GM12878 (cell line): ENCODE results near the gene MRPS27. TPM values are rescaled to one million over a fixed set of nuclear protein-coding genes. Genes with fewer than 3 reads are reported as not detected.

Source experiments
- ATAC-seq: fragments of 200-7000 bp; cut with Tn5 transposase; 3 replicates; pipeline ENCODE4 v1.9.1; 2020; ENCODE audit warnings: mild to moderate bottlenecking, moderate library complexity
- BruUV-seq: library from RNA; stranded (reverse); fragments of 400-500 nt; replicated peaks from 2 replicates; lab custom pipeline; 2021; lab: Mats Ljungman, UMichigan
- CTCF ChIA-PET: fragments of 300-600 bp; sonication (Branson Sonifier 250); formaldehyde crosslinking; extraction: SDS; loops from one replicate; lab custom pipeline; 2021; ENCODE audit warnings: inconsistent platforms; lab: Yijun Ruan, JAX
- POLR2A ChIA-PET: fragments of 350-600 bp; formaldehyde crosslinking; extraction: SDS; loops from one replicate; lab custom pipeline; 2021; ENCODE audit warnings: inconsistent platforms; lab: Charles Lee
- RAD21 ChIA-PET: fragments of 300-600 bp; sonication (Branson Sonifier 250); formaldehyde crosslinking; loops from one replicate; lab custom pipeline; 2023; ENCODE audit warnings: antibody characterized with exemption; ENCODE audit not compliant: unreplicated experiment; lab: Charles Lee
- SMC1A ChIA-PET: fragments of 300-600 bp; sonication (Branson Sonifier 250); formaldehyde crosslinking; loops from one replicate; lab custom pipeline; 2023; ENCODE audit not compliant: unreplicated experiment, uncharacterized antibody; lab: Charles Lee
- DNase-seq: peaks from one replicate; pipeline ENCODE4 v3.0.0-alpha.2; 2011; ENCODE audit warnings: low read depth, low spot score
- FAIRE-seq: peaks from 3 replicates; lab custom pipeline; 2011; peaks lifted over from hg19 to GRCh38; lab: Jason Lieb, UNC
- H2AFZ ChIP-seq: 2 replicates; pipeline ENCODE4 v1.6.0; 2011; ENCODE audit warnings: low read depth, low read length, control low read depth; ENCODE audit not compliant: control insufficient read depth
- H3K27ac ChIP-seq: 2 replicates; pipeline ENCODE4 v1.5.1; 2011; ENCODE audit warnings: control low read depth; ENCODE audit not compliant: control insufficient read depth, insufficient read depth
- H3K27me3 ChIP-seq, 2 experiments: replicated peaks in 1 of 2; 2 replicates each; pipeline versions ENCODE4 v1.6.0 to v1.6.1; 2011; ENCODE audit warnings: low read length in 1 of 2; ENCODE audit not compliant: control insufficient read depth in 2 of 2, insufficient read depth in 2 of 2
- H3K36me3 ChIP-seq, 2 experiments: 2 replicates each; pipeline ENCODE4 v1.5.1; 2011; ENCODE audit warnings: low read length in 1 of 2; ENCODE audit not compliant: control insufficient read depth in 2 of 2, insufficient read depth in 2 of 2
- H3K4me1 ChIP-seq: 2 replicates; pipeline ENCODE4 v1.6.1; 2011; ENCODE audit warnings: mild to moderate bottlenecking, low read length, moderate library complexity, mixed read lengths; ENCODE audit not compliant: control insufficient read depth, insufficient read depth
- H3K4me2 ChIP-seq: 2 replicates; pipeline ENCODE4 v1.6.0; 2011; ENCODE audit warnings: control low read depth; ENCODE audit not compliant: control insufficient read depth, insufficient read depth
- H3K4me3 ChIP-seq: fragments of 200-600 bp; sonication (generic); 2 replicates; pipeline ENCODE4 v1.5.1; 2016
- H3K79me2 ChIP-seq: 2 replicates; pipeline ENCODE4 v1.6.0; 2011; ENCODE audit warnings: low read length; ENCODE audit not compliant: control insufficient read depth, insufficient read depth
- H3K9ac ChIP-seq: 2 replicates; pipeline ENCODE4 v1.8.0; 2011; ENCODE audit warnings: low read length, control low read depth, mixed read lengths; ENCODE audit not compliant: control insufficient read depth, insufficient read depth
- H3K9me3 ChIP-seq: replicated peaks from 3 replicates; pipeline ENCODE4 v1.5.1; 2011; ENCODE audit warnings: mild to moderate bottlenecking, low read length; ENCODE audit not compliant: control insufficient read depth, insufficient read depth
- H4K20me1 ChIP-seq: 2 replicates; pipeline ENCODE4 v1.6.0; 2011; ENCODE audit not compliant: control insufficient read depth, insufficient read depth
- NR2C1 ChIP-seq: fragments of 450-650 bp; IDR thresholded peaks from 2 replicates; pipeline ENCODE4 v1.6.1; 2017; ENCODE audit warnings: antibody characterized with exemption, mild to moderate bottlenecking, moderate library complexity
- NR2C2 ChIP-seq: IDR thresholded peaks from 2 replicates; pipeline ENCODE4 v1.6.1; 2011; ENCODE audit warnings: borderline replicate concordance, low read depth; ENCODE audit not compliant: control insufficient read depth, insufficient read length
- PML ChIP-seq: IDR thresholded peaks from 2 replicates; pipeline ENCODE4 v1.6.1; 2012; ENCODE audit warnings: low read length, inconsistent platforms
- SMC3 ChIP-seq: IDR thresholded peaks from 2 replicates; pipeline ENCODE4 v1.6.1; 2011; ENCODE audit warnings: low read length, improper control_type of control experiment, borderline replicate concordance
- TCF3 ChIP-seq: IDR thresholded peaks from 2 replicates; pipeline ENCODE4 v1.6.1; 2012; ENCODE audit warnings: low read depth, mild to moderate bottlenecking, low read length, borderline replicate concordance; ENCODE audit not compliant: insufficient read depth
- ZNF24 ChIP-seq: fragments of 450-650 bp; IDR thresholded peaks from 2 replicates; pipeline ENCODE4 v1.6.1; 2017; ENCODE audit warnings: antibody characterized with exemption, mild to moderate bottlenecking
- WGBS: methylation state at CpG from one replicate; pipeline ENCODE4 v1.1.6; 2016; ENCODE audit warnings: low lambda C conversion rate; ENCODE audit not compliant: insufficient replicate concordance, insufficient coverage; ENCODE audit errors: missing lambda C conversion rate; 5-methylcytosine and 5-hydroxymethylcytosine counted together
- in situ Hi-C: fragments of 300-500 bp; cut with MboI; formaldehyde crosslinking; loops from 9 replicates; pipeline ENCODE4 v1.14.3; 2018; ENCODE audit warnings: mixed read lengths
- intact Hi-C: fragments of 100-400 bp; cut with micrococcal nuclease; formaldehyde crosslinking; loops from one replicate; pipeline ENCODE4 v1.14.2; 2022; ENCODE audit not compliant: unreplicated experiment
- polyA plus RNA-seq, 11 experiments: library from polyadenylated mRNA; depleted of rRNA in 4 of 11; unstranded in 6 of 11; stranded (reverse) in 5 of 11; fragments of >200 nt; fragmentation: Nextera tagmentation in 4 of 11; fragmentation: Illumina TruSeq in 1 of 11; extraction: Ambion mirVana in 4 of 11; extraction: Trizol in 1 of 11; gene quantifications; 1 replicate in 1 of 11; 2 replicates in 10 of 11; pipeline versions ENCODE4 v1.2.1 to v1.2.3, GENCODE V29; 2011 to 2016; ENCODE audit warnings: inconsistent platforms in 2 of 11, missing spikeins in 2 of 11, low read depth in 1 of 11
- total RNA-seq, 4 experiments: library from RNA; depleted of rRNA in 3 of 4; stranded (reverse); fragments of >200 nt in 3 of 4; fragmentation: Illumina TruSeq in 1 of 4; extraction: Trizol in 1 of 4; gene quantifications; 2 replicates each; pipeline versions ENCODE4 v1.2.1 to v1.2.3, GENCODE V29; 2013 to 2021
- TF ChIP-seq, protein P1 (sequence below): fragments of 150-350 bp; IDR thresholded peaks from 2 replicates; pipeline ENCODE4 v1.6.1; 2014; ENCODE audit warnings: mild to moderate bottlenecking, low read depth, low read length
- TF ChIP-seq, protein P2 (sequence below): IDR thresholded peaks from 2 replicates; pipeline ENCODE4 v1.6.1; 2012; ENCODE audit warnings: low read depth, low read length, improper control_type of control experiment

MRPS27 gene
- total and polyA plus RNA-seq, 10 of the 15 experiments (the other 5 are each of a cell fraction or from before 2014, with no cell fraction given) = 61.0 to 128 (median 93.0) TPM

DNA sequence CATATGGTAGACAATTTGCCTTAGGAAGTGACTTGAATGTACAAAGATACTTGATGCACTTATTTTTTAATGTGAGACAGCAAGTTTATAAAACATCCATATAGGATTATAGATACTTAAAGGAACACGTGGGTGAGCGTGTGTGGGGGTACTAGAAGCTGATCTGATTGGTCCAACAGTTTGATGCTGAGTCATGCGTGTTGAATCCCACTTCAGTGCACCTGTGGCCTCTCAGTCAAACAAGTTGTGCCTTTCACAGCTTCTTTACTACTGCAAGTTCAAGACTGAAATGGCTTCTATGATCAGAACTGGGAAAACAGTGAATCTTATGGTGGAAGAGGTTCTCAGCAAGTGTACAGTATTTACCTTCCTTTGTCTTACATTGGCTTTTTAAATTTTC is 113.9 kb downstream of the MRPS27 start:
- POLR2A ChIA-PET = no interaction called here
- no peaks in the 10 kb centered on the region for H4K20me1 ChIP-seq
- no peaks in the 10 kb centered on the region for H3K27me3 ChIP-seq
- no peaks in the 10 kb centered on the region for H3K9me3 ChIP-seq
- in situ Hi-C loops = no loop called here
- WGBS = 85% methylated on average over 3 of the region's 3 CpGs
- CTCF ChIA-PET = interaction anchor here (1.8 kb wide), 1 partner anchor 63 kb away, joined by 4 read pairs; no protein-coding TSS in a partner anchor
- no peaks in the 10 kb centered on the region for H3K36me3 ChIP-seq
- no peak overlapping the region for H3K9ac ChIP-seq
- intact Hi-C loops = no loop called here
- no TSS peak for BruUV-seq
- no peaks in the 10 kb centered on the region for H3K79me2 ChIP-seq
- FAIRE-seq (no peak), DNase-seq (no peak), ATAC-seq (no peak)
- SMC1A ChIA-PET = no interaction called here
- RAD21 ChIA-PET = no interaction called here
- TF ChIP-seq, protein P1, sequence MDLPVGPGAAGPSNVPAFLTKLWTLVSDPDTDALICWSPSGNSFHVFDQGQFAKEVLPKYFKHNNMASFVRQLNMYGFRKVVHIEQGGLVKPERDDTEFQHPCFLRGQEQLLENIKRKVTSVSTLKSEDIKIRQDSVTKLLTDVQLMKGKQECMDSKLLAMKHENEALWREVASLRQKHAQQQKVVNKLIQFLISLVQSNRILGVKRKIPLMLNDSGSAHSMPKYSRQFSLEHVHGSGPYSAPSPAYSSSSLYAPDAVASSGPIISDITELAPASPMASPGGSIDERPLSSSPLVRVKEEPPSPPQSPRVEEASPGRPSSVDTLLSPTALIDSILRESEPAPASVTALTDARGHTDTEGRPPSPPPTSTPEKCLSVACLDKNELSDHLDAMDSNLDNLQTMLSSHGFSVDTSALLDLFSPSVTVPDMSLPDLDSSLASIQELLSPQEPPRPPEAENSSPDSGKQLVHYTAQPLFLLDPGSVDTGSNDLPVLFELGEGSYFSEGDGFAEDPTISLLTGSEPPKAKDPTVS = no peak
- TF ChIP-seq NR2C2 = no peak
- no peak for TF ChIP-seq SMC3
- no peak for TF ChIP-seq NR2C1
- no peak for TF ChIP-seq ZNF24
- no peak overlapping the region for H3K27ac ChIP-seq
- no peak overlapping the region for H3K4me3 ChIP-seq
- no peaks in the 10 kb centered on the region for H3K4me1 ChIP-seq
- no peak overlapping the region for H3K4me2 ChIP-seq
- H2AFZ ChIP-seq = no peak overlapping the region

DNA sequence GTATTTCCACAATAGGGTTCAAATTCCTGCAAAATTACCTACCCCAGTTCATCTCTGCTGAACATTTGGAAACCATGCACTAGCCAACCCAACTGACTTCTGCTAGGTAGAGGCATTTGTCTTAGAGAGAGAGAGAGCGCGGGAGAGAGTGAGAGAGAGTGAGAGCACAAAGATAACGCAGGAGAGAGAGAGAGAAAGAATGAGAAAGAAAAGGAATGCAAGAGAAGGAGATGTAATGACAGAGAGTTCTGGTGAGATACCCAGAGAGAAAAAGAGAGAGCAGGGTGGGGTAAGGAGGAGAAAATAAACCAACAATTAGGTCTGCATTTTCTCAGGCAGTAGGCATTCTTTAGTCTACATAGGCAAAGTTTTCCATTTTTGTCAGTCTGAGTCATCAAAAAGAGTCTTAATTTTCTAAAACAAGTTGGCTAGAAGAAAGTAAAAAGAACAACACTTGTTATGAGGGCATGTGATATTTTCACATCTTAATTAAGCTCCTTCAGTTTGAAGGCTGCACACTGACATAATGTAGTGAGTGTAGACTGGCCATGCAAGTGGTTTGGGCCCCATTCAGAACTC is 114.5 kb downstream of the MRPS27 start:
- ChIA-PET CTCF (interaction anchor here (1.8 kb wide), 1 partner anchor 64 kb away, joined by 4 read pairs; no protein-coding TSS in a partner anchor), POLR2A (no interaction called here), RAD21 (no interaction called here), SMC1A (no interaction called here)
- DNase-seq (no peak), FAIRE-seq (no peak), ATAC-seq (no peak)
- Histone ChIP-seq H3K4me1 (no peaks in the 10 kb centered on the region), H3K9ac (no peak overlapping the region), H3K9me3 (no peaks in the 10 kb centered on the region), H4K20me1 (no peaks in the 10 kb centered on the region), H3K27me3 (no peaks in the 10 kb centered on the region), H3K4me2 (no peak overlapping the region), H3K79me2 (no peaks in the 10 kb centered on the region), H3K36me3 (no peaks in the 10 kb centered on the region), H2AFZ (no peak overlapping the region), H3K27ac (no peak overlapping the region), H3K4me3 (no peak overlapping the region)
- no TSS peak for BruUV-seq
- in situ Hi-C loops = no loop called here
- intact Hi-C loops = no loop called here
- WGBS = 96% methylated on average over 3 of the region's 3 CpGs
- TF ChIP-seq, protein P2, sequence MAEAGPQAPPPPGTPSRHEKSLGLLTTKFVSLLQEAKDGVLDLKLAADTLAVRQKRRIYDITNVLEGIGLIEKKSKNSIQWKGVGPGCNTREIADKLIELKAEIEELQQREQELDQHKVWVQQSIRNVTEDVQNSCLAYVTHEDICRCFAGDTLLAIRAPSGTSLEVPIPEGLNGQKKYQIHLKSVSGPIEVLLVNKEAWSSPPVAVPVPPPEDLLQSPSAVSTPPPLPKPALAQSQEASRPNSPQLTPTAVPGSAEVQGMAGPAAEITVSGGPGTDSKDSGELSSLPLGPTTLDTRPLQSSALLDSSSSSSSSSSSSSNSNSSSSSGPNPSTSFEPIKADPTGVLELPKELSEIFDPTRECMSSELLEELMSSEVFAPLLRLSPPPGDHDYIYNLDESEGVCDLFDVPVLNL = no peak
- no peak for TF ChIP-seq PML
- TF ChIP-seq TCF3 = no peak
